ENCODE measurements around the gene SH2B2. TPM values are rescaled to one million over a fixed set of nuclear protein-coding genes. Genes with fewer than 3 reads are reported as not detected.
"Not testable (repeated sequence)": the region's sequence is repeated elsewhere in the genome, so short reads cannot be mapped to it uniquely, and the experiment has no call there.

Gene SH2B2
- total RNA-seq, 1 experiment from 2014 or later = 14.7 TPM

DNA sequence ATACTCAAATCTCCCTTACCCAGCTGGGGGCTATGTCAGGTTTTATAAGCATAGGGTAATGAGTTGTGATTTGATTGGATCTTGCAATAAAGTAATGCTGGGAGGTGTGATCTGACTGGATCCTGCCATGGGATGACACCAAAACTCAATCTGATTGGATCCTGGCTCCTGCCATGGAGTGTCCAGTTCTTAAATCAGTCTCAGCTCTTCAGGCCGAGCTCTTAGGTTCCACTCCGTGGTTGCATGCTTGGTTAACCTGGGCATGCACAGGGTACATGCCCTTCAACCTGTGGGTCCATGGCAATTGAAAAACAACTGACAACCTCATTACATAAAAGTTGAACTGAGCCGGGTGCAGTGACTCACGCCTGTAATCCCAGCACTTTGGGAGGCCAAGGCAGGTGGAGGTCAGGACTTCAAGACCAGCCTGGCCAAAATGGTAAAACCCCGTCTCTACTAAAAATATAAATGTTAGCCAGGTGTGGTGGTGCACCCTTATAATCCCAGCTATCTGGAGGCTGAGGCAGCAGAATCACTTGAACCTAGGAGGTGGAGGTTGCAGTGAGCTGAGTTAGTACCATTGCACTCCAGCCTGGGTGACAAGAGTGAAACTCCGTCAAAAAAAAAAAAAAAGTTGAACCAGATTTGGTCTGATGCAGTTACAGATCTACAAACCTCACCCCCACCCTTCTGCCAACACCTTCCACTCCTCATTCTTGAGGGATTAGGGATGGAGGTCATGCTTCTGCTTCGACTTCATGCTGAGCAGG lies 54.1 kb downstream of the SH2B2 start:
- ATAC-seq; H3K4me1 Mint-ChIP-seq; H3K27me3 Mint-ChIP-seq (ENCODE audit: low read depth); CTCF ChIA-PET; H3K27ac Mint-ChIP-seq; H3K36me3 Mint-ChIP-seq; H3K9me3 Mint-ChIP-seq; H3K4me3 Mint-ChIP-seq; POLR2A ChIA-PET; DNase-seq (ENCODE audit: low spot score): not testable (repeated sequence)

DNA sequence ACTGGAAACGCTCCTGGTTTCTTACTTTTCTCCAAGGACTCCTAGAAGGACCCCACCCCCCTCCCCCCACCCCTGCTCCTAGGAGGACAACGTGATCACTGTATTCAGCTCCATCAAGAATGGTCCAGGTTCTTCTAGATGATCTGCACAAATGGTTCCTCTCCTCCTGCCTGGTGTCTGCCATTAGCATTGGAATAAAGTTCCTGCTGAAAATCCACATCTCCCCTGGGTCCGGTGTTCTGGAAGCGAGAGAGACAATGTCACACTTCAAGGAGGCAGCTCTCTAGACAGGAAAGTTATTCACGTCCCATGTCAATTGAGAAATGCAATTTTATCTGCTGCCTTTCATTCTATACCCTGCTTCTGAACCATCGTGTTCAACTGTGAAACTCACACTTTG lies 60.3 kb downstream of the SH2B2 start:
- H3K9me3 Mint-ChIP-seq; DNase-seq (ENCODE audit: low spot score); CTCF ChIA-PET; H3K4me1 Mint-ChIP-seq; H3K4me3 Mint-ChIP-seq; H3K27me3 Mint-ChIP-seq (ENCODE audit: low read depth); H3K36me3 Mint-ChIP-seq; H3K27ac Mint-ChIP-seq; POLR2A ChIA-PET; ATAC-seq: not testable (repeated sequence)

DNA sequence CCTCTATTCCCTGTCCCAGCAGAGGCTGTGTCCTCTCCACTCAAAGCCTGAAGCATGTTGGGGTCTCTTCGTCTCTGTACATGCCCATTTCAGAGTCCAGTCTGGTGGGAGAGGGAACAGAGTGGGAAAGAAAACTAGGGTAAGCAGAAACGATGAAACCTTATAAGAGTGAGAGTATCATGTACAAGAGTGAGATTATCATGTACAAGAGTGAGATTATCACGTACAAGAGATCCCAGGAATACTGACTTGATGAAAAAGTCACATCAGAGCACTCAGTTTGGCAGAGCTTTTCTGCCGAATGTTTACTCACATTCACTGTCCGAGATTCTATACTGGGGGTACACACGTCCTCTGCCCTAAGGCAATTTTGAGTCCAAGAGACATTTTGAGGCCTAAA lies 69.7 kb downstream of the SH2B2 start, which contains the start of gene SPDYE6:
Gene SPDYE6, minus strand, starts transcription at position 101 of the 400 bp plus-strand sequence. CDS start 421 bp downstream, outside the sequence.
- H3K9me3 Mint-ChIP-seq; H3K36me3 Mint-ChIP-seq; H3K4me1 Mint-ChIP-seq; ATAC-seq; H3K27me3 Mint-ChIP-seq (ENCODE audit: low read depth); POLR2A ChIA-PET; H3K4me3 Mint-ChIP-seq; CTCF ChIA-PET; H3K27ac Mint-ChIP-seq; DNase-seq (ENCODE audit: low spot score): not testable (repeated sequence)

DNA sequence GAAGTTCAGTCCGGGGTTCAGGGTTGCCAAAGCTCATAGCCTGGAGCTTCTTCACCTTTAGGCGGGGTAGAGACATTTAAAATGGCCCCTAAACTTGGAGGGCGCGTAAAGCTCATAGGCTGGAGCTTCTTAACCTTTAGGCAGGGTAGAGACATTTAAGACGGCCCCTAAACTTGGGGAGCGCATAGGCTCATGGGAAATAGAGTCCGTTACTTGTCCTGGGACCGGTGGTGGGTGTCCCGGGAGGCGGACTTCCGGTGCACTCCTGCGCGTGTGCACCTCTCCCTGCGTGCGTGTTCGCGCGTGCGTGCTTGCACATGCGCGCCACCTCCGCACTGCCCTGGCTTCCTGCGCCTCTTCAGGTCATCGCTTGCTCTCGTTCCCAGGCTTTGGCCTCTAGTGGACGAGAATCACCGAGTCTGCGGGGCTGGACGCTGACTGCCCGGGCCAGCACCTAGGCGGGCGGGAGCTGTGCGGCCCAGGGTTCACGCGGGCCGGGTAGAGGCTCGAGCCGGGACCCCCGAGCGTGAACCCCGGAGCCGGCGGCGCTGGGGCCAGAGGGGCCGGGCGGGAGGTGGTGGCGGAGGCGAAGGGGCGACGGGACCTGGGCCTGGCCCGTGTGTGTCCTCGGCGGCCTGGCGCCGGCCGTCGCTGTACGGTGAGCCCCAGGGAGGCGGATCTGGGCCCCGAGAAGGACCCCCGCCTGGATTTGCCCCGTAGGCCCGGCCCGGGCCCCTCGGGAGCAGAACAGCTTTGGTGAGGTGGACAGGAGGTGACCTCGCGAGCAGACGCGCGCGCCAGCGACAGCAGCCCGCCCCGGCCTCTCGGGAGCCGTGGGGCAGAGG lies 77.1 kb downstream of the SH2B2 start:
- not testable (repeated sequence) for H3K4me1 Mint-ChIP-seq; H3K27me3 Mint-ChIP-seq (ENCODE audit: low read depth); H3K9me3 Mint-ChIP-seq
- CTCF ChIA-PET = interaction anchor here (0.8 to 1.4 kb wide), 5 partner anchors 63 to 104 kb away, joined by 3 to 16 read pairs (median 3); partner anchors contain the start of gene SH2B2
- ATAC-seq (peak; percentile 99), DNase-seq (ENCODE audit: low spot score) (peak; percentile 91)
- POLR2A ChIA-PET = interaction anchor here (1.1 kb wide), 1 partner anchor 32 kb away, joined by 8 read pairs; the partner anchor contains the start of gene PRKRIP1
- H3K4me3 Mint-ChIP-seq = peak overlapping the region; percentile 84
- TF ChIP-seq, protein P1, sequence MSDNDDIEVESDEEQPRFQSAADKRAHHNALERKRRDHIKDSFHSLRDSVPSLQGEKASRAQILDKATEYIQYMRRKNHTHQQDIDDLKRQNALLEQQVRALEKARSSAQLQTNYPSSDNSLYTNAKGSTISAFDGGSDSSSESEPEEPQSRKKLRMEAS (CRISPR knock-in tag; IDR thresholded peaks at IDR 0.05) = peak; percentile 79
- TF ChIP-seq, protein P2, sequence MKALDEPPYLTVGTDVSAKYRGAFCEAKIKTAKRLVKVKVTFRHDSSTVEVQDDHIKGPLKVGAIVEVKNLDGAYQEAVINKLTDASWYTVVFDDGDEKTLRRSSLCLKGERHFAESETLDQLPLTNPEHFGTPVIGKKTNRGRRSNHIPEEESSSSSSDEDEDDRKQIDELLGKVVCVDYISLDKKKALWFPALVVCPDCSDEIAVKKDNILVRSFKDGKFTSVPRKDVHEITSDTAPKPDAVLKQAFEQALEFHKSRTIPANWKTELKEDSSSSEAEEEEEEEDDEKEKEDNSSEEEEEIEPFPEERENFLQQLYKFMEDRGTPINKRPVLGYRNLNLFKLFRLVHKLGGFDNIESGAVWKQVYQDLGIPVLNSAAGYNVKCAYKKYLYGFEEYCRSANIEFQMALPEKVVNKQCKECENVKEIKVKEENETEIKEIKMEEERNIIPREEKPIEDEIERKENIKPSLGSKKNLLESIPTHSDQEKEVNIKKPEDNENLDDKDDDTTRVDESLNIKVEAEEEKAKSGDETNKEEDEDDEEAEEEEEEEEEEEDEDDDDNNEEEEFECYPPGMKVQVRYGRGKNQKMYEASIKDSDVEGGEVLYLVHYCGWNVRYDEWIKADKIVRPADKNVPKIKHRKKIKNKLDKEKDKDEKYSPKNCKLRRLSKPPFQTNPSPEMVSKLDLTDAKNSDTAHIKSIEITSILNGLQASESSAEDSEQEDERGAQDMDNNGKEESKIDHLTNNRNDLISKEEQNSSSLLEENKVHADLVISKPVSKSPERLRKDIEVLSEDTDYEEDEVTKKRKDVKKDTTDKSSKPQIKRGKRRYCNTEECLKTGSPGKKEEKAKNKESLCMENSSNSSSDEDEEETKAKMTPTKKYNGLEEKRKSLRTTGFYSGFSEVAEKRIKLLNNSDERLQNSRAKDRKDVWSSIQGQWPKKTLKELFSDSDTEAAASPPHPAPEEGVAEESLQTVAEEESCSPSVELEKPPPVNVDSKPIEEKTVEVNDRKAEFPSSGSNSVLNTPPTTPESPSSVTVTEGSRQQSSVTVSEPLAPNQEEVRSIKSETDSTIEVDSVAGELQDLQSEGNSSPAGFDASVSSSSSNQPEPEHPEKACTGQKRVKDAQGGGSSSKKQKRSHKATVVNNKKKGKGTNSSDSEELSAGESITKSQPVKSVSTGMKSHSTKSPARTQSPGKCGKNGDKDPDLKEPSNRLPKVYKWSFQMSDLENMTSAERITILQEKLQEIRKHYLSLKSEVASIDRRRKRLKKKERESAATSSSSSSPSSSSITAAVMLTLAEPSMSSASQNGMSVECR (CRISPR knock-in tag; IDR thresholded peaks at IDR 0.05; ENCODE audit: borderline replicate concordance) = 0 out of 2 replicates have a peak, but pooled peaks have one; percentile 11
- TF ChIP-seq ETV6 (CRISPR knock-in tag; IDR thresholded peaks at IDR 0.05) (peak; percentile 56; the same call in 1 of the 2 replicates), TEAD1 (CRISPR knock-in tag; IDR thresholded peaks at IDR 0.05) (peak; percentile 76; the same call in 1 of the 2 replicates), FOXP1 (CRISPR knock-in tag; IDR thresholded peaks at IDR 0.05; ENCODE audit: borderline replicate concordance) (peak; percentile 72; the same call in 1 of the 2 replicates), FOXK1 (CRISPR knock-in tag; IDR thresholded peaks at IDR 0.05) (peak; percentile 66; the same call in 1 of the 2 replicates)
- TF ChIP-seq, protein P3, sequence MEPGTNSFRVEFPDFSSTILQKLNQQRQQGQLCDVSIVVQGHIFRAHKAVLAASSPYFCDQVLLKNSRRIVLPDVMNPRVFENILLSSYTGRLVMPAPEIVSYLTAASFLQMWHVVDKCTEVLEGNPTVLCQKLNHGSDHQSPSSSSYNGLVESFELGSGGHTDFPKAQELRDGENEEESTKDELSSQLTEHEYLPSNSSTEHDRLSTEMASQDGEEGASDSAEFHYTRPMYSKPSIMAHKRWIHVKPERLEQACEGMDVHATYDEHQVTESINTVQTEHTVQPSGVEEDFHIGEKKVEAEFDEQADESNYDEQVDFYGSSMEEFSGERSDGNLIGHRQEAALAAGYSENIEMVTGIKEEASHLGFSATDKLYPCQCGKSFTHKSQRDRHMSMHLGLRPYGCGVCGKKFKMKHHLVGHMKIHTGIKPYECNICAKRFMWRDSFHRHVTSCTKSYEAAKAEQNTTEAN (CRISPR knock-in tag; IDR thresholded peaks at IDR 0.05) = peak; percentile 98
- TF ChIP-seq, protein P4, sequence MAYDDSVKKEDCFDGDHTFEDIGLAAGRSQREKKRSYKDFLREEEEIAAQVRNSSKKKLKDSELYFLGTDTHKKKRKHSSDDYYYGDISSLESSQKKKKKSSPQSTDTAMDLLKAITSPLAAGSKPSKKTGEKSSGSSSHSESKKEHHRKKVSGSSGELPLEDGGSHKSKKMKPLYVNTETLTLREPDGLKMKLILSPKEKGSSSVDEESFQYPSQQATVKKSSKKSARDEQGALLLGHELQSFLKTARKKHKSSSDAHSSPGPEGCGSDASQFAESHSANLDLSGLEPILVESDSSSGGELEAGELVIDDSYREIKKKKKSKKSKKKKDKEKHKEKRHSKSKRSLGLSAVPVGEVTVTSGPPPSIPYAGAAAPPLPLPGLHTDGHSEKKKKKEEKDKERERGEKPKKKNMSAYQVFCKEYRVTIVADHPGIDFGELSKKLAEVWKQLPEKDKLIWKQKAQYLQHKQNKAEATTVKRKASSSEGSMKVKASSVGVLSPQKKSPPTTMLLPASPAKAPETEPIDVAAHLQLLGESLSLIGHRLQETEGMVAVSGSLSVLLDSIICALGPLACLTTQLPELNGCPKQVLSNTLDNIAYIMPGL (CRISPR knock-in tag; IDR thresholded peaks at IDR 0.05) = peak; percentile 95
- TF ChIP-seq, protein P5, sequence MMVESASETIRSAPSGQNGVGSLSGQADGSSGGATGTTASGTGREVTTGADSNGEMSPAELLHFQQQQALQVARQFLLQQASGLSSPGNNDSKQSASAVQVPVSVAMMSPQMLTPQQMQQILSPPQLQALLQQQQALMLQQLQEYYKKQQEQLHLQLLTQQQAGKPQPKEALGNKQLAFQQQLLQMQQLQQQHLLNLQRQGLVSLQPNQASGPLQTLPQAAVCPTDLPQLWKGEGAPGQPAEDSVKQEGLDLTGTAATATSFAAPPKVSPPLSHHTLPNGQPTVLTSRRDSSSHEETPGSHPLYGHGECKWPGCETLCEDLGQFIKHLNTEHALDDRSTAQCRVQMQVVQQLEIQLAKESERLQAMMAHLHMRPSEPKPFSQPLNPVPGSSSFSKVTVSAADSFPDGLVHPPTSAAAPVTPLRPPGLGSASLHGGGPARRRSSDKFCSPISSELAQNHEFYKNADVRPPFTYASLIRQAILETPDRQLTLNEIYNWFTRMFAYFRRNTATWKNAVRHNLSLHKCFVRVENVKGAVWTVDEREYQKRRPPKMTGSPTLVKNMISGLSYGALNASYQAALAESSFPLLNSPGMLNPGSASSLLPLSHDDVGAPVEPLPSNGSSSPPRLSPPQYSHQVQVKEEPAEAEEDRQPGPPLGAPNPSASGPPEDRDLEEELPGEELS (CRISPR knock-in tag; IDR thresholded peaks at IDR 0.05) = peak; percentile 70; the same call in 1 of the 2 replicates
- H3K27ac Mint-ChIP-seq = peak overlapping the region; percentile 49; the same call in 1 of the 2 replicates
- peaks cover 22% of the 10 kb centered on the region for H3K36me3 Mint-ChIP-seq

DNA sequence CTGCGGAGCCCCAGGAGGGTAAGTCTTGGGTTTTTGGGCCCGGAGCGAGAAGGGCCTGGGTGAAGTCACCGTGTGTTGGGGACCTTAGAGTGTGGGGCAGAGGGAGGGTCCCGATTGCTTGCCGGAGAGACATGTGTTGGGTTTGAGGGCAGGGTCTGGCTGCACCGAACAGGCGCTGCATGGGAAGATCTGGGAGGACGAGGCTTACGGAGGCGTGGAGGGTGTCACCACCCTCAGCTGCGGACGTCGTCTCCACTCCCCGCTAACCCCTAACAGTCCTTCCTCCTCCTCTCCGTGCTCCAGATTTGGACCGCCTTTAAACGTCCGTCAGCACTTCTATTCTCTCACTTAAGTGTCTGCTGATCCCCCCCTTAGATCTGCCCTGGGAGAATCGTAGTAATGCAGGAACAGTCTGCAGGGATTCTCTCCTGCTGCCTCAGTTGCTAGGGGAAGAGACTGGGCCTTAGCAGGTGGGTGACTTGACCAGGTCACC lies 77.8 kb downstream of the SH2B2 start:
- H3K36me3 Mint-ChIP-seq = peaks cover 22% of the 10 kb centered on the region
- POLR2A ChIA-PET; H3K9me3 Mint-ChIP-seq; H3K27me3 Mint-ChIP-seq (ENCODE audit: low read depth); H3K4me1 Mint-ChIP-seq; H3K27ac Mint-ChIP-seq; ATAC-seq; DNase-seq (ENCODE audit: low spot score): not testable (repeated sequence)
- peak overlapping the region; percentile 84 for H3K4me3 Mint-ChIP-seq
- CTCF ChIA-PET = interaction anchor here (1.3 to 1.4 kb wide), 2 partner anchors 63 to 72 kb away, joined by 3 to 16 read pairs; no protein-coding TSS in a partner anchor
